22Rv1 (cell line): Measurements from ENCODE around the gene NPEPL1.

ENCODE experiments used
- ZFX ChIP-seq: fragments of 450-650 bp; IDR thresholded peaks from 2 replicates; pipeline ENCODE4 v1.6.1; 2017; ENCODE audit warnings: antibody characterized with exemption, borderline replicate concordance
- TF ChIP-seq, protein P1 (sequence below): fragments of 450-650 bp; IDR thresholded peaks from 2 replicates; pipeline ENCODE4 v1.5.1; 2017; ENCODE audit warnings: mild to moderate bottlenecking

DNA sequence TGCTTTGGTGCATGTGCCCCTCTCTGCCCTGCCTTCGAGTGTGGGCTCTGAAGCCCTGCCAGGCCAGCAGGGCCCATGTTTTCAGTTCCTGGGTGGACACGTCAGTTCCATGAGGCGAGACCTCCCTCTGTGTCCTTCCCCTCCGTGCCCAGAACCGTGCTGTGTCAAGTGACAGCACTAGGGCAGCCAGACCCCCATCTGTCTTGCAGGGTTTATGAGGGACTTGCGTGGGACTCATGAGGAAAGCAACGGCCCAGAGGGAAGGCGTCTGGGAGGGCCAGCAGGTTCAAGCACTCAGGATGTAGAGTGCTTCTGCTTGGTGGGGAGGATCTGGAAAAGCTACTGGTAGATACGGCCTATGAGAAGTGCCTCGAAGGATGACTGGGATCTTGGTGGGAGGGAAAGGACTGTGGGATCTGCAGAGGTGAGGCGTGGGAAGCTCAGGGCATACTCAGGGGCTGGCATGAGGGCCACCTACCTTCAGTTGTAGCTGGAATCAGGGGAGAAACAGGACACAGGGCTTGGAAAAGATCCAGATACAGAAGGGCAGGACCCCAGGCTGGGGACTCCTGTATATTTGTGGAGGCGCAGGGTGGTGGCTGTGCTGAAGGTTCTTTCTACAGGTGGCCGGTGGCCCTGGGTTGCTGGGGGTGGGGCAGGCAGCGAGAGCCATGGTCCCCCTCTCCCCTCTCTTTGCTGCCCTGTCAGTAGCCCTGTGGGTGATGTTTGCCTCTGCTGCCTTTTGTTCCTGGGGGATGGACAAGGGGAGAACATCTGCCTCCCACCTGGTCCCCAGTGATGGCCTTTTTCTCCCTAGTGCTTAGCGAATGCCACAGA is 5.5 kb downstream of the NPEPL1 start:
- TF ChIP-seq, protein P1, sequence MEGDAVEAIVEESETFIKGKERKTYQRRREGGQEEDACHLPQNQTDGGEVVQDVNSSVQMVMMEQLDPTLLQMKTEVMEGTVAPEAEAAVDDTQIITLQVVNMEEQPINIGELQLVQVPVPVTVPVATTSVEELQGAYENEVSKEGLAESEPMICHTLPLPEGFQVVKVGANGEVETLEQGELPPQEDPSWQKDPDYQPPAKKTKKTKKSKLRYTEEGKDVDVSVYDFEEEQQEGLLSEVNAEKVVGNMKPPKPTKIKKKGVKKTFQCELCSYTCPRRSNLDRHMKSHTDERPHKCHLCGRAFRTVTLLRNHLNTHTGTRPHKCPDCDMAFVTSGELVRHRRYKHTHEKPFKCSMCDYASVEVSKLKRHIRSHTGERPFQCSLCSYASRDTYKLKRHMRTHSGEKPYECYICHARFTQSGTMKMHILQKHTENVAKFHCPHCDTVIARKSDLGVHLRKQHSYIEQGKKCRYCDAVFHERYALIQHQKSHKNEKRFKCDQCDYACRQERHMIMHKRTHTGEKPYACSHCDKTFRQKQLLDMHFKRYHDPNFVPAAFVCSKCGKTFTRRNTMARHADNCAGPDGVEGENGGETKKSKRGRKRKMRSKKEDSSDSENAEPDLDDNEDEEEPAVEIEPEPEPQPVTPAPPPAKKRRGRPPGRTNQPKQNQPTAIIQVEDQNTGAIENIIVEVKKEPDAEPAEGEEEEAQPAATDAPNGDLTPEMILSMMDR = no peak
- TF ChIP-seq ZFX = no peak
